ENCODE results near the gene HEXIM2.

The HEXIM2 gene

DNA sequence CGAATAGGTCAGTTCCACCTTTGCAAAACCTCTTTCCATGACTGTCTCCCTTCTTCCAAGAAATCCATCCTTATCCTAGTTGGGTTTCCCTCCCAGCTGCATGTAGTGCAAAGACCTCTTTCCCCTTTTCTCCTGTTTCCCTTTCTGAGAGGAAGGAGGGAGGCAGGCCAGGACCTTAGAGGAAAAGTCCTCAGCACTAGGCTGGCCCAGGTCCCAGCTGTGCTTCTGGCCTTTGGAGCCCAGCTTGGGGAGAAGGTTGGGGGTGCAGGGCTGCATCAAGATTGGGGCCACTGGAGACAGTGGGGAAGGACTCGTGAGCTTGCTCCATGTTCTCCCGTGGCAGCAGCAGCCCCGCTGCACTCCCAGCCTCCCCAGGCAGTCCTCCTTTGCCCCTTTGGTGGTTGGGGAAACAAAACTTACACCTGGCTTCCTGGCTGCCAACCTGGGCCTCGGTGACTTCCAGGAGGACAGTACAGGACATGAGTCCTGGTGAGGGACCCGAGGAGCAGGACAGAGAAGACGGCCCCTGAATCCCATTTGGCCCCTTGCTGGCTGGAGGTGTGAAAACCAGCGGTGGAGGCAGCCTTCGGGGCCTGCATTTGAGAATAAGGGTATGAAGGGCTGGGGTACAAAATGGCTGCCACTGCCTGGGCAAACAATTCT lies 481 bp downstream of the HEXIM2 start:
- Histone ChIP-seq H3K27ac (peak overlapping the region; percentile 58), H3K27me3 (ENCODE audit: insufficient read depth, low read depth, severe bottlenecking) (no peaks in the 10 kb centered on the region), H3K9me3 (ENCODE audit: severe bottlenecking) (no peaks in the 10 kb centered on the region), H3K36me3 (peaks cover 5% of the 10 kb centered on the region), H3K4me3 (ENCODE audit: low read depth, low read length) (peak overlapping the region; percentile 22)
- TF ChIP-seq, protein P1, sequence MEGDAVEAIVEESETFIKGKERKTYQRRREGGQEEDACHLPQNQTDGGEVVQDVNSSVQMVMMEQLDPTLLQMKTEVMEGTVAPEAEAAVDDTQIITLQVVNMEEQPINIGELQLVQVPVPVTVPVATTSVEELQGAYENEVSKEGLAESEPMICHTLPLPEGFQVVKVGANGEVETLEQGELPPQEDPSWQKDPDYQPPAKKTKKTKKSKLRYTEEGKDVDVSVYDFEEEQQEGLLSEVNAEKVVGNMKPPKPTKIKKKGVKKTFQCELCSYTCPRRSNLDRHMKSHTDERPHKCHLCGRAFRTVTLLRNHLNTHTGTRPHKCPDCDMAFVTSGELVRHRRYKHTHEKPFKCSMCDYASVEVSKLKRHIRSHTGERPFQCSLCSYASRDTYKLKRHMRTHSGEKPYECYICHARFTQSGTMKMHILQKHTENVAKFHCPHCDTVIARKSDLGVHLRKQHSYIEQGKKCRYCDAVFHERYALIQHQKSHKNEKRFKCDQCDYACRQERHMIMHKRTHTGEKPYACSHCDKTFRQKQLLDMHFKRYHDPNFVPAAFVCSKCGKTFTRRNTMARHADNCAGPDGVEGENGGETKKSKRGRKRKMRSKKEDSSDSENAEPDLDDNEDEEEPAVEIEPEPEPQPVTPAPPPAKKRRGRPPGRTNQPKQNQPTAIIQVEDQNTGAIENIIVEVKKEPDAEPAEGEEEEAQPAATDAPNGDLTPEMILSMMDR (IDR thresholded peaks at IDR 0.05; ENCODE audit: low read depth, low read length): no peak
- DNase-seq: no peak

DNA sequence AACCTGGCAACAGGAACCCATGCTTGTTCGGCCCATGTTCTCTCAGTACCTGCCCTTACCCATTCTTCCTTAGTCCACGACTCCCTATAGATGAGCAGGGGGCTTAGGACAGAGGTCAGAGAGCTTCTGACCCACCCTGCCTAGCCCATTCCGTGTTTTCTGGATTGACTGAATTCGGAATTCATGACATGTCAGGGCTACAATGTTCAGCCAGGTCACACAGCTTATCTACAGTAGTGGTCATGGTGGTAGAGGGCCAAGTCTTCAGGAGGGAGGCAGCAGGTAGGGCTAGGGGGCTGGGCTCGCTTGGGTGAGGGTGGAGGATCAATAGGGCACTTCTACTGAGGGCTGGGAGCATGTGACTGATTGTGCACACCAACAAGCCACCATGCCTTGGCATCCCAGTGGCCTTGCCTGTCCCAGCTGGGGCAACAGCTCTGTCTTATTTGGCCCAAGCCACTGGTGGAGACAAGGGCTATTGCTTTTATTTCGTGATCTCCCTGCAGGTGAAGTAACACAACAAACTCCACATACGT lies 3.1 kb downstream of the HEXIM2 start:
- Histone ChIP-seq H3K36me3 (peaks cover 13% of the 10 kb centered on the region), H3K9me3 (ENCODE audit: severe bottlenecking) (no peaks in the 10 kb centered on the region), H3K27me3 (ENCODE audit: insufficient read depth, low read depth, severe bottlenecking) (no peaks in the 10 kb centered on the region), H3K4me3 (ENCODE audit: low read depth, low read length) (no peak overlapping the region), H3K27ac (no peak overlapping the region)
- no peak for DNase-seq
- TF ChIP-seq, protein P1 (IDR thresholded peaks at IDR 0.05; ENCODE audit: low read depth, low read length): no peak

DNA sequence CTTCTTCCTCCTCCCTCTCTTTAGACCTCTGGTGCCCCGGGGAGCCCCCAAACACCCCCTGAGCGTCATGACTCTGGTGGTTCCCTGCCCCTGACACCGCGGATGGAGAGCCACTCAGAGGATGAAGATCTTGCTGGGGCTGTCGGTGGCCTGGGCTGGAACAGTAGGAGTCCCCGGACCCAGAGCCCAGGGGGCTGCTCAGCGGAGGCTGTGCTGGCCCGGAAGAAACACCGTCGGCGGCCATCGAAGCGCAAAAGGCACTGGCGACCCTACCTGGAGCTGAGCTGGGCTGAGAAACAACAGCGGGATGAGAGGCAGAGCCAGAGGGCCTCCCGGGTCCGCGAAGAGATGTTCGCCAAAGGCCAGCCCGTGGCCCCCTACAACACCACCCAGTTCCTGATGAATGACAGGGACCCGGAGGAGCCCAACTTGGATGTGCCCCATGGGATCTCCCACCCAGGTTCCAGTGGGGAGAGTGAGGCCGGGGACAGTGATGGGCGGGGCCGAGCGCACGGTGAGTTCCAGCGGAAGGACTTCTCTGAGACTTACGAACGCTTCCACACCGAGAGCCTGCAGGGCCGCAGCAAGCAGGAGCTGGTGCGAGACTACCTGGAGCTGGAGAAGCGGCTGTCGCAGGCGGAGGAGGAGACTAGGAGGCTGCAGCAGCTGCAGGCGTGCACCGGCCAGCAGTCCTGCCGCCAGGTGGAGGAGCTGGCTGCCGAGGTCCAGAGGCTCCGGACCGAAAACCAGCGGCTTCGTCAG lies 7.5 kb downstream of the HEXIM2 start:
- no peak for DNase-seq
- TF ChIP-seq, protein P1 (IDR thresholded peaks at IDR 0.05; ENCODE audit: low read depth, low read length): no peak
- no peaks in the 10 kb centered on the region for H3K27me3 ChIP-seq (ENCODE audit: insufficient read depth, low read depth, severe bottlenecking)

DNA sequence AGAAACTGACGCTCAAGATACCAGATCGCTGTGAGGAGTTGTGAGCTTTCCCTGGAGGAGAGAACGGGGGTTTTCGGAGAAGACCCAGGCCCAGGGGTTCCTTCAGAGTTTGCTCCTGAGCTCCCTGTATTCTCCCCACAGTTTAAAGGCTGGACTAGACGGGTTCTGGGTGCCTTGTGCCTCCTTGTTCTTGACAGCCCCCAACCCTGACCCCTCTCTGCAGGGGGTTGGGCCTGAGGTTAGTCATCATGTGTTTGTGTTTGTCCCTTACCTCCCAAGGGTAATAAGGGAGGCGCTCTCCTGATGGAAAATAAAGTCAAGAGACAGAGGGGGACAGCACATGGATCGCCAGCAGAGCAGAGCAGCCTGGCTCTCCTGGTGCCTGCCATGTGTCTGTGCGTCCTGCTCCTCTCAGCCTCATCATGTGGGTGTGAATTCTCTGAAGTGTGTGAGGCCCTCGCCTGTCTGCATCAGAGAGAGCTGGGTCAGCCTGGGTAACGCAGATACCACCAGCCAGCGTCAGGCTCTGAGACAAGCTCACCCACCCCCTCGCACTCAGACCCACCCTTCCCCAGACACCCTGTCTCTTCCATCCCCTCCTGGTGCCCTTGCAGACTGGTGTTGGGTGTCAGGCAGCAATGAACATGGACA lies 8.7 kb downstream of the HEXIM2 start:
- H3K27ac ChIP-seq: no peak overlapping the region
- no peaks in the 10 kb centered on the region for H3K9me3 ChIP-seq (ENCODE audit: severe bottlenecking)
- no peak for DNase-seq
- TF ChIP-seq, protein P1 (IDR thresholded peaks at IDR 0.05; ENCODE audit: low read depth, low read length): no peak
- peaks cover 11% of the 10 kb centered on the region for H3K36me3 ChIP-seq
- no peak overlapping the region for H3K4me3 ChIP-seq (ENCODE audit: low read depth, low read length)
- no peaks in the 10 kb centered on the region for H3K27me3 ChIP-seq (ENCODE audit: insufficient read depth, low read depth, severe bottlenecking)

More for the DNA sequence above, 7.5 kb downstream of the HEXIM2 start:
- Histone ChIP-seq H3K36me3 (peaks cover 11% of the 10 kb centered on the region), H3K4me3 (ENCODE audit: low read depth, low read length) (no peak overlapping the region), H3K27ac (no peak overlapping the region), H3K9me3 (ENCODE audit: severe bottlenecking) (no peaks in the 10 kb centered on the region)

DNA sequence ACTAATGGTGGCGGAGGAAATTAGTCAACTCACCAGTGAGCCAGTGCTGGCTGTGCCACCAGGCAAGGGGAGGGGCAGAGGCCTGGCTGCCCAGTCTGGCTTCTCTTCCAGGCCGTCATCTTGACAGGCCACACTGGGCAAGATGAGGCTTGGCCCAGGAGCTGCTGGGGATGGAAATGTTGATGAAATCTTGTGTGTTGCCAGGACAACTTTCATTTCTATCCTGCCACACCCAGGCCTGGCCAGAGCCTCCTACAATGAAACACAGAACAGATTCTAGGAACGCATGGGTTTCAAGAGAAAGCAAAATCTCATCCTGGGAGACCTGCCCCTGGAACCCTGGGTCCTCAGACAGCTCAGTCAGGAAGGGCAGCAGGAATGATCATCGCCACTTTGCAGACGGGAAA lies 9.3 kb downstream of the HEXIM2 start:
- peak overlapping the region; percentile 34 for H3K27ac ChIP-seq
- DNase-seq: no peak
- TF ChIP-seq, protein P1 (IDR thresholded peaks at IDR 0.05; ENCODE audit: low read depth, low read length): no peak

More for the DNA sequence above, 9.3 kb downstream of the HEXIM2 start:
- no peak overlapping the region for H3K4me3 ChIP-seq (ENCODE audit: low read depth, low read length)
- H3K27me3 ChIP-seq (ENCODE audit: insufficient read depth, low read depth, severe bottlenecking): no peaks in the 10 kb centered on the region
- H3K9me3 ChIP-seq (ENCODE audit: severe bottlenecking): no peaks in the 10 kb centered on the region
- peaks cover 11% of the 10 kb centered on the region for H3K36me3 ChIP-seq
